ENCODE data around the gene MDM4.

DNA sequence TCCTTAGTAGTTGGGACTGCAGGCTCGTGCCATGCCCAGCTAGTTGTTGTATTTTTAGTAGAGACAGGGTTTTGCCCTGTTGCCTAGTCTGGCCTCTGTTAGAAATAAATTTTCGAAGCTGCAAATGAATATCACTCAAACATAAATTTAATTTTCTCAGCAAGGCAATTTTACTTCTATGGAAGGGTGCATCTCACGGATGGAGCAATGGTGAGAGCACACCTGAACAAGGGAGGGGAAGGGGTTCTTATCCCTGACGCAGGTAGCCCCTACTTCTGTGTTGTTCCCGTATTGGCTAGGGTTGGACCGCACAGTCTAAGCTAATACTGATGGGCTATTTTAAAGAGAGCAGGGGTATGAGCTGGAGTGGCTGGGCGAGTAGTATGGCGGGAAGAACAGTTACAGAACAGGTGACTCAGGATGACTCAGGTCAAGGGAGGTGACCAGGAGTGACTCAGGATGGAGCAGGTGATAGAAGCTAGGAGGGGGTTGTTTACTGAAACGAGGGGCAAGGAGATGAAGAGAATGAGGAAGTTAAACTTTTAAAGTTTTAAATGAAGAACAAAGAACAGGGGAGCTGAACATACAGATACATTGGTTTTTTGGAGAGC, 7.5 kb downstream of the MDM4 start:
- no peak for TF ChIP-seq POLR2A (IDR thresholded peaks at IDR 0.05; ENCODE audit: low read depth, low read length)
- TF ChIP-seq POLR2AphosphoS5 (IDR thresholded peaks at IDR 0.05; ENCODE audit: low read depth, low read length): no peak
- TF ChIP-seq TAF1 (IDR thresholded peaks at IDR 0.05; ENCODE audit: low read depth, low read length): no peak
- TF ChIP-seq POU2F2 (IDR thresholded peaks at IDR 0.05; ENCODE audit: low read depth, low read length): no peak

Data from GM12891 (cell line).